Activated effector memory CD4-positive, alpha-beta T cell treated with Interleukin-2 at 50 U/mL for 16 hours (primary cell): ENCODE data around the gene PRKAR1B.
A peak's percentile ranks its signal among the peaks of the same experiment; 100 is the strongest.
"Not testable (repeated sequence)": the region's sequence is repeated elsewhere in the genome, so short reads cannot be mapped to it uniquely, and the experiment has no call there.

ENCODE experiments used
- DNase-seq: peaks from one replicate; pipeline ENCODE4 v3.0.0-alpha.2; 2020

The PRKAR1B gene

GRCh38 chr7:618539-619367 lies 108.3 kb downstream of the PRKAR1B start:
- peak; percentile 62 for DNase-seq

- DNase-seq, result no peak
These were observed 109.2 kb downstream of the PRKAR1B start for GRCh38 chr7:617614-618538.

- no peak for DNase-seq
These were observed 113.5 kb downstream of the PRKAR1B start for GRCh38 chr7:613442-614140.

GRCh38 chr7:611837-612236 lies 115.2 kb downstream of the PRKAR1B start:
- not testable (repeated sequence) for DNase-seq

- no peak for DNase-seq
These were observed 115.7 kb downstream of the PRKAR1B start for GRCh38 chr7:611281-611810.

- DNase-seq, result no peak
These were observed 116.4 kb downstream of the PRKAR1B start for GRCh38 chr7:610531-611280.

GRCh38 chr7:610141-610530 lies 116.9 kb downstream of the PRKAR1B start:
- DNase-seq, result no peak

GRCh38 chr7:609365-609764 lies 117.7 kb downstream of the PRKAR1B start:
- no peak for DNase-seq

- DNase-seq, result no peak
These were observed 118.1 kb downstream of the PRKAR1B start for GRCh38 chr7:608954-609353.

- DNase-seq, result no peak
These were observed 118.7 kb downstream of the PRKAR1B start for GRCh38 chr7:608361-608760.

- no peak for DNase-seq
These were observed 119.1 kb downstream of the PRKAR1B start for GRCh38 chr7:607938-608337.

- no peak for DNase-seq
These were observed 121.2 kb downstream of the PRKAR1B start for GRCh38 chr7:605661-606450.

- no peak for DNase-seq
These were observed 122.1 kb downstream of the PRKAR1B start for GRCh38 chr7:604884-605531.

GRCh38 chr7:604001-604883 lies 122.8 kb downstream of the PRKAR1B start:
- DNase-seq, result peak; percentile 92

- no peak for DNase-seq
These were observed 123.7 kb downstream of the PRKAR1B start for GRCh38 chr7:603152-603951.

GRCh38 chr7:602341-603141 lies 124.5 kb downstream of the PRKAR1B start:
- no peak for DNase-seq

GRCh38 chr7:601595-602340 lies 125.3 kb downstream of the PRKAR1B start:
- DNase-seq, result peak; percentile 66
